GM21723 (cell line): Measurements from ENCODE around the gene LBHD1.
"Not testable (repeated sequence)": the region's sequence is repeated elsewhere in the genome, so short reads cannot be mapped to it uniquely, and the experiment has no call there.

Source experiments
- ATAC-seq: cut with Tn5 transposase; IDR thresholded peaks from one replicate; pipeline ENCODE4 v1.9.1; 2021; ENCODE audit warnings: mild to moderate bottlenecking, moderate library complexity; ENCODE audit not compliant: unreplicated experiment

LBHD1 gene

GRCh38 chr11:62621567-62622470, 50.2 kb downstream of the LBHD1 start, which contains the start of gene B3GAT3:
Gene B3GAT3, minus strand, starts transcription at chr11:62621986. Its CDS starts 39 bp downstream, at chr11:62621947.
- peak; percentile 91 for ATAC-seq

GRCh38 chr11:62621027-62621566, 51.0 kb downstream of the LBHD1 start:
- no peak for ATAC-seq

- ATAC-seq: not testable (repeated sequence)
Observed at GRCh38 chr11:62616957-62617356, 55.1 kb downstream of the LBHD1 start.

DNA sequence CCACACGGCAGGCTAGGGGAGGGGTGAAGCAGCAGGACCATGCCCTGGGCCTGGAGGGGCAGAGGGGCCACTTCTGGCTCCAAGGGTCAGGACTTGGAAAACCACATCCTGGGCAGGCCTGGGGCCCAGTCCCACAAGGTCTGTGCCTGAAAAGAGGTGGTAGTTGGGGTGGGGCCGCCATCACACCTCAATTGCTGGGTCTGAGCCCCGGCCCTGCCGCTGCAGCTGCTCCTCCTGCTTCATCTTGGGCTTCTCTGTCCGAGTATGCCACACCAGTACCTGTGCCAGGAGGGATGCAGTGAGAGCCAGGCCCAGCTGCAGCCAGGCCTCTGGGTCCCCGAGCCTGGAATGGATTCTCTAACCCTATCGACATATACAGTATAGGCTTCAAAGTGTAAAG, 56.5 kb downstream of the LBHD1 start:
- no peak for ATAC-seq

DNA sequence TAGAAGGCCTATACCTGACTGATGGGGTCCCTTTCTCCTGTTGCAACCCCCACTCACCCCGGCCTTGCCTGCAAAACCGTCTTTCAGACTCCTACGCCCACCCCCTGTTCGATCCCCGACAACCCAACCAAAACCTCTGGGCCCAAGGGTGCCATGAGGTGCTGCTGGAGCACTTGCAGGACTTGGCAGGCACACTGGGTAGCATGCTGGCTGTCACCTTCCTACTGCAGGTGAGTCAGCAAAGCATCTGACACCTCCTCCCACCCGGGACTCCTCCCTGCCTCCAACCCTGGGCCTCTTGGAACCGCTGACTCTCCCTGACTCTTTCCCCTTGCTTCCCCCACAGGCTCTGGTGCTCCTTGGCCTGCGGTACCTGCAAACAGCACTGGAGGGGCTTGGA, 57.8 kb downstream of the LBHD1 start:
- ATAC-seq: no peak

- no peak for ATAC-seq
Observed at GRCh38 chr11:62613291-62613778, 58.7 kb downstream of the LBHD1 start.
